ENCODE measurements around the gene PHACTR2. TPM values are rescaled to one million over a fixed set of nuclear protein-coding genes. Genes with fewer than 3 reads are reported as not detected.

The PHACTR2 gene
- total and polyA plus RNA-seq, 2 of the 13 experiments (the other 11 are each of a cell fraction or from before 2014, with no cell fraction given) = 11.3 to 28.2 TPM

- TF ChIP-seq MBNL3 (CRISPR knock-in tag; conservative IDR thresholded peaks at IDR 0.05) (no peak), RBAK (CRISPR knock-in tag; IDR thresholded peaks at IDR 0.05) (peak; percentile 53; the same call in 1 of the 2 replicates), IKZF1 (IDR thresholded peaks at IDR 0.05) (no peak), ZNF772 (CRISPR knock-in tag; IDR thresholded peaks at IDR 0.05) (peak; percentile 97), ZNF3 (CRISPR knock-in tag; IDR thresholded peaks at IDR 0.05) (peak; percentile 84; the same call in 1 of the 2 replicates), ETS1 (CRISPR knock-in tag; IDR thresholded peaks at IDR 0.05) (peak; percentile 96; the same call in 1 of the 2 replicates), NR0B2 (CRISPR knock-in tag; IDR thresholded peaks at IDR 0.05) (peak; percentile 100), MZF1 (CRISPR knock-in tag; IDR thresholded peaks at IDR 0.05; ENCODE audit: borderline replicate concordance) (0 out of 2 replicates have a peak, but pooled peaks have one; percentile 91), ZNF703 (CRISPR knock-in tag; IDR thresholded peaks at IDR 0.05; ENCODE audit: borderline replicate concordance) (peak; percentile 99), CBX2 (IDR thresholded peaks at IDR 0.05; ENCODE audit: low read depth, low read length) (no peak), CBX2 (CRISPR knock-in tag; IDR thresholded peaks at IDR 0.05; ENCODE audit: low read depth) (0 out of 2 replicates have a peak, but pooled peaks have one; percentile 31), REPIN1 (CRISPR knock-in tag; IDR thresholded peaks at IDR 0.05; ENCODE audit: borderline replicate concordance, low read depth) (peak; percentile 96; the same call in 1 of the 2 replicates), ETV5 (CRISPR knock-in tag; IDR thresholded peaks at IDR 0.05; ENCODE audit: borderline replicate concordance) (peak; percentile 89), TMF1 (CRISPR knock-in tag; IDR thresholded peaks at IDR 0.05; ENCODE audit: low read depth) (peak; percentile 98), ZNF333 (CRISPR knock-in tag; IDR thresholded peaks at IDR 0.05; ENCODE audit: borderline replicate concordance) (peak; percentile 99; the same call in 1 of the 2 replicates), TBX3 (IDR thresholded peaks at IDR 0.05; ENCODE audit: borderline replicate concordance) (peak; percentile 86), MLLT10 (CRISPR knock-in tag; IDR thresholded peaks at IDR 0.05) (peak; percentile 92; the same call in 1 of the 2 replicates), ZBTB20 (CRISPR knock-in tag; IDR thresholded peaks at IDR 0.05; ENCODE audit: borderline replicate concordance, low read depth) (peak; percentile 97), ZFX (CRISPR knock-in tag; IDR thresholded peaks at IDR 0.05; ENCODE audit: low read depth) (peak; percentile 100)
- TF ChIP-seq, protein P1, sequence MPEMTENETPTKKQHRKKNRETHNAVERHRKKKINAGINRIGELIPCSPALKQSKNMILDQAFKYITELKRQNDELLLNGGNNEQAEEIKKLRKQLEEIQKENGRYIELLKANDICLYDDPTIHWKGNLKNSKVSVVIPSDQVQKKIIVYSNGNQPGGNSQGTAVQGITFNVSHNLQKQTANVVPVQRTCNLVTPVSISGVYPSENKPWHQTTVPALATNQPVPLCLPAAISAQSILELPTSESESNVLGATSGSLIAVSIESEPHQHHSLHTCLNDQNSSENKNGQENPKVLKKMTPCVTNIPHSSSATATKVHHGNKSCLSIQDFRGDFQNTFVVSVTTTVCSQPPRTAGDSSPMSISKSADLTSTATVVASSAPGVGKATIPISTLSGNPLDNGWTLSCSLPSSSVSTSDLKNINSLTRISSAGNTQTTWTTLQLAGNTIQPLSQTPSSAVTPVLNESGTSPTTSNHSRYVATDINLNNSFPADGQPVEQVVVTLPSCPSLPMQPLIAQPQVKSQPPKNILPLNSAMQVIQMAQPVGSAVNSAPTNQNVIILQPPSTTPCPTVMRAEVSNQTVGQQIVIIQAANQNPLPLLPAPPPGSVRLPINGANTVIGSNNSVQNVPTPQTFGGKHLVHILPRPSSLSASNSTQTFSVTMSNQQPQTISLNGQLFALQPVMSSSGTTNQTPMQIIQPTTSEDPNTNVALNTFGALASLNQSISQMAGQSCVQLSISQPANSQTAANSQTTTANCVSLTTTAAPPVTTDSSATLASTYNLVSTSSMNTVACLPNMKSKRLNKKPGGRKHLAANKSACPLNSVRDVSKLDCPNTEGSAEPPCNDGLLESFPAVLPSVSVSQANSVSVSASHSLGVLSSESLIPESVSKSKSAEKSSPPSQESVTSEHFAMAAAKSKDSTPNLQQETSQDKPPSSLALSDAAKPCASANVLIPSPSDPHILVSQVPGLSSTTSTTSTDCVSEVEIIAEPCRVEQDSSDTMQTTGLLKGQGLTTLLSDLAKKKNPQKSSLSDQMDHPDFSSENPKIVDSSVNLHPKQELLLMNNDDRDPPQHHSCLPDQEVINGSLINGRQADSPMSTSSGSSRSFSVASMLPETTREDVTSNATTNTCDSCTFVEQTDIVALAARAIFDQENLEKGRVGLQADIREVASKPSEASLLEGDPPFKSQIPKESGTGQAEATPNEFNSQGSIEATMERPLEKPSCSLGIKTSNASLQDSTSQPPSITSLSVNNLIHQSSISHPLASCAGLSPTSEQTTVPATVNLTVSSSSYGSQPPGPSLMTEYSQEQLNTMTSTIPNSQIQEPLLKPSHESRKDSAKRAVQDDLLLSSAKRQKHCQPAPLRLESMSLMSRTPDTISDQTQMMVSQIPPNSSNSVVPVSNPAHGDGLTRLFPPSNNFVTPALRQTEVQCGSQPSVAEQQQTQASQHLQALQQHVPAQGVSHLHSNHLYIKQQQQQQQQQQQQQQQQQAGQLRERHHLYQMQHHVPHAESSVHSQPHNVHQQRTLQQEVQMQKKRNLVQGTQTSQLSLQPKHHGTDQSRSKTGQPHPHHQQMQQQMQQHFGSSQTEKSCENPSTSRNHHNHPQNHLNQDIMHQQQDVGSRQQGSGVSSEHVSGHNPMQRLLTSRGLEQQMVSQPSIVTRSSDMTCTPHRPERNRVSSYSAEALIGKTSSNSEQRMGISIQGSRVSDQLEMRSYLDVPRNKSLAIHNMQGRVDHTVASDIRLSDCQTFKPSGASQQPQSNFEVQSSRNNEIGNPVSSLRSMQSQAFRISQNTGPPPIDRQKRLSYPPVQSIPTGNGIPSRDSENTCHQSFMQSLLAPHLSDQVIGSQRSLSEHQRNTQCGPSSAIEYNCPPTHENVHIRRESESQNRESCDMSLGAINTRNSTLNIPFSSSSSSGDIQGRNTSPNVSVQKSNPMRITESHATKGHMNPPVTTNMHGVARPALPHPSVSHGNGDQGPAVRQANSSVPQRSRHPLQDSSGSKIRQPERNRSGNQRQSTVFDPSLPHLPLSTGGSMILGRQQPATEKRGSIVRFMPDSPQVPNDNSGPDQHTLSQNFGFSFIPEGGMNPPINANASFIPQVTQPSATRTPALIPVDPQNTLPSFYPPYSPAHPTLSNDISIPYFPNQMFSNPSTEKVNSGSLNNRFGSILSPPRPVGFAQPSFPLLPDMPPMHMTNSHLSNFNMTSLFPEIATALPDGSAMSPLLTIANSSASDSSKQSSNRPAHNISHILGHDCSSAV (CRISPR knock-in tag; IDR thresholded peaks at IDR 0.05; ENCODE audit: borderline replicate concordance) = no peak
Measured at GRCh38 chr6:143842902-143843676, 165.3 kb downstream of the PHACTR2 start, which contains the start of gene LTV1 (continued).

Measured in HepG2 (cell line).